Measurements from ENCODE around the gene TRMT112. TPM values are rescaled to one million over a fixed set of nuclear protein-coding genes. Genes with fewer than 3 reads are reported as not detected.
A peak's percentile ranks its signal among the peaks of the same experiment; 100 is the strongest.

Gene TRMT112
- total RNA-seq, 2 donors from 2014 or later, result 170 to 223 TPM

DNA sequence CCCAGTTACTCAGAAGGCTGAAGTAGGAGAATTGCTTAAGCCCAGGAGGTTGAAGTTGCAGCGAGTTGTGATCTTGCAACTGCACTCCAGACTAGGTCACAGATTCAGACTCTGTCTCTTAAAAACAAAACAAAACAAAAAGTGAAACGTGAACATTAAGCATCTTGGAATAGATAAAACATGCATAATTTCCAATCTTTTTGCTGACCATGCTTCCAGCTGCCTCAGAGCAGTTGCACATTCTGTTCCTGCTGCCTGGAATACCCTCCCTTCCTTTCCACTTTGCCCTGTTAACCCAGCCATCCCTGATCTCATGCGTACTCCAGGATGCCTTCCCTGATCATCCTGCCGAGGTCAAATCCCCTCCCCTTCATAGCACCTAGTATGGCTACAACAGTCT, 21.9 kb upstream of the TRMT112 start:
- no peak overlapping the region for H3K4me3 ChIP-seq
- intact Hi-C loops (cut with DNase I), result no loop called here
- 60 to 65% methylated on average over 4 of the region's 4 CpGs for WGBS, 2 donors
- ATAC-seq (no peak), DNase-seq (no peak)
- H3K9me3 ChIP-seq, result no peaks in the 10 kb centered on the region
- peaks cover 11% of the 10 kb centered on the region for H3K4me1 ChIP-seq
- H3K27ac ChIP-seq, result no peak overlapping the region
- H3K36me3 ChIP-seq (replicated peaks in 1 of 2; ENCODE audit: insufficient read depth in 1 of 2, low read depth in 2 of 2), result no peaks in the 10 kb centered on the region
- TF ChIP-seq, protein P1, sequence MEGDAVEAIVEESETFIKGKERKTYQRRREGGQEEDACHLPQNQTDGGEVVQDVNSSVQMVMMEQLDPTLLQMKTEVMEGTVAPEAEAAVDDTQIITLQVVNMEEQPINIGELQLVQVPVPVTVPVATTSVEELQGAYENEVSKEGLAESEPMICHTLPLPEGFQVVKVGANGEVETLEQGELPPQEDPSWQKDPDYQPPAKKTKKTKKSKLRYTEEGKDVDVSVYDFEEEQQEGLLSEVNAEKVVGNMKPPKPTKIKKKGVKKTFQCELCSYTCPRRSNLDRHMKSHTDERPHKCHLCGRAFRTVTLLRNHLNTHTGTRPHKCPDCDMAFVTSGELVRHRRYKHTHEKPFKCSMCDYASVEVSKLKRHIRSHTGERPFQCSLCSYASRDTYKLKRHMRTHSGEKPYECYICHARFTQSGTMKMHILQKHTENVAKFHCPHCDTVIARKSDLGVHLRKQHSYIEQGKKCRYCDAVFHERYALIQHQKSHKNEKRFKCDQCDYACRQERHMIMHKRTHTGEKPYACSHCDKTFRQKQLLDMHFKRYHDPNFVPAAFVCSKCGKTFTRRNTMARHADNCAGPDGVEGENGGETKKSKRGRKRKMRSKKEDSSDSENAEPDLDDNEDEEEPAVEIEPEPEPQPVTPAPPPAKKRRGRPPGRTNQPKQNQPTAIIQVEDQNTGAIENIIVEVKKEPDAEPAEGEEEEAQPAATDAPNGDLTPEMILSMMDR (IDR thresholded peaks at IDR 0.05), result no peak
- TF ChIP-seq POLR2A (IDR thresholded peaks at IDR 0.05), result no peak
- no peaks in the 10 kb centered on the region for H3K27me3 ChIP-seq

DNA sequence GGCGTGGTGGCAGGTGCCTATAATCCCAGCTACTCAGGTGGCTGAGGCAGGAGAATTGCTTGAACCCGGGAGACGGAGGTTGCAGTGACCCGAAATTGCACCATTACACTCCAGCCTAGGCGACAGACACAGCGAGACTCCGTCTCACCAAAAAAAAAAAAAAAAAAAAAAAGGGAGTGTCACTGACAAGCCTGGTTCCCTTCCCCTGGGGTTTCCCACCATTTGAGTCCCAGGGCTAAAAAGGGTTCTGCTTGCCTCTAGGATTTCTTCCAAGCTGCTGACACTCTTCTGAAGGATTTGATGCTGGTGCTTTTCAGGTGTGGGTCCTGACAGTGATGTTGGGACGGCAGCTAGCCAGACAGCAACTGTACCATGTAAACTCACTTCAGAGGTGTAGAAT, 21.4 kb upstream of the TRMT112 start:
- TF ChIP-seq, protein P1 (IDR thresholded peaks at IDR 0.05), result no peak
- no peak for TF ChIP-seq POLR2A (IDR thresholded peaks at IDR 0.05)
- H3K27ac ChIP-seq, result no peak overlapping the region
- no peak overlapping the region for H3K4me3 ChIP-seq
- intact Hi-C loops (cut with DNase I), result no loop called here
- H3K36me3 ChIP-seq (replicated peaks in 1 of 2; ENCODE audit: insufficient read depth in 1 of 2, low read depth in 2 of 2), result no peaks in the 10 kb centered on the region
- no peaks in the 10 kb centered on the region for H3K9me3 ChIP-seq
- no peak for ATAC-seq
- peaks cover 11% of the 10 kb centered on the region for H3K4me1 ChIP-seq
- 83 to 93% methylated on average over 7 to 8 of the region's 8 CpGs for WGBS, 2 donors
- H3K27me3 ChIP-seq, result no peaks in the 10 kb centered on the region
- no peak for DNase-seq

DNA sequence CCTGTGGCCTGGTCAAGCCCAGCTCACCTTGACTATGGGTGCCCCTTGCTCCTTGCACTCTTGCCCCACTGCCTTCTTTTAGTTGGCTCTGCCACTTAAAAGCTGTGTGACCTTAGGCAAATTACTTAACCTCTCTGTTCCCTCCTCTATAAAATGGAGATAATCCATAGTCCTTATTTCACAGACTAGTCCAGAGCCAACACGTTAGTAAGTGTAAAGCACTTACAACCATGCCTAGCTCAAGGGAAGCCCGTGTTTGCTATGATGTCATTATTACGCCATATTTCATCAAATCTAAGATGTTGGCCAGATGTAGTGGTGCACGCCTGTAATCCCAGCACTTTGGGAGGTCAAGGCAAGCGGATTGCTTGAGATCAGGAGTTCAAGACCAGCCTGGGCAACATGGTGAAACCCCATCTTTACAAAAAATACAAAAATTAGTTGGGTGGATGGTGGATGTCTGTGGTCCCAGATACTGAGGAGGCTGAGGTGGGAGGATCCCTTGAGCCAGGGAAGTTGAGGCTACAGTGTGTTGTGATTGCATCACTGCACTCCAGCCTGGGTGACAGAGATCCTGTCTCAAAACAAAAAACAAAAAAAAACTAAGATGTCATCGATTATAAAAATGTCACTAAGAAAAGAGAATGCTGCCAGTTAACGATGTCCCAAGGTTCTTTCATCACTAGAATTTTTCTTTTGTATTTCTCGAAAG, 20.3 kb upstream of the TRMT112 start:
- no peak for ATAC-seq
- Histone ChIP-seq H3K36me3 (replicated peaks in 1 of 2; ENCODE audit: insufficient read depth in 1 of 2, low read depth in 2 of 2) (no peaks in the 10 kb centered on the region), H3K9me3 (no peaks in the 10 kb centered on the region), H3K4me3 (no peak overlapping the region), H3K27ac (no peak overlapping the region), H3K4me1 (peaks cover 7% of the 10 kb centered on the region), H3K27me3 (no peaks in the 10 kb centered on the region)
- no peak for DNase-seq
- intact Hi-C loops (cut with DNase I), result no loop called here
- TF ChIP-seq, protein P1 (IDR thresholded peaks at IDR 0.05), result no peak
- no peak for TF ChIP-seq POLR2A (IDR thresholded peaks at IDR 0.05)
- 69 to 72% methylated on average over 8 of the region's 8 CpGs for WGBS, 2 donors

DNA sequence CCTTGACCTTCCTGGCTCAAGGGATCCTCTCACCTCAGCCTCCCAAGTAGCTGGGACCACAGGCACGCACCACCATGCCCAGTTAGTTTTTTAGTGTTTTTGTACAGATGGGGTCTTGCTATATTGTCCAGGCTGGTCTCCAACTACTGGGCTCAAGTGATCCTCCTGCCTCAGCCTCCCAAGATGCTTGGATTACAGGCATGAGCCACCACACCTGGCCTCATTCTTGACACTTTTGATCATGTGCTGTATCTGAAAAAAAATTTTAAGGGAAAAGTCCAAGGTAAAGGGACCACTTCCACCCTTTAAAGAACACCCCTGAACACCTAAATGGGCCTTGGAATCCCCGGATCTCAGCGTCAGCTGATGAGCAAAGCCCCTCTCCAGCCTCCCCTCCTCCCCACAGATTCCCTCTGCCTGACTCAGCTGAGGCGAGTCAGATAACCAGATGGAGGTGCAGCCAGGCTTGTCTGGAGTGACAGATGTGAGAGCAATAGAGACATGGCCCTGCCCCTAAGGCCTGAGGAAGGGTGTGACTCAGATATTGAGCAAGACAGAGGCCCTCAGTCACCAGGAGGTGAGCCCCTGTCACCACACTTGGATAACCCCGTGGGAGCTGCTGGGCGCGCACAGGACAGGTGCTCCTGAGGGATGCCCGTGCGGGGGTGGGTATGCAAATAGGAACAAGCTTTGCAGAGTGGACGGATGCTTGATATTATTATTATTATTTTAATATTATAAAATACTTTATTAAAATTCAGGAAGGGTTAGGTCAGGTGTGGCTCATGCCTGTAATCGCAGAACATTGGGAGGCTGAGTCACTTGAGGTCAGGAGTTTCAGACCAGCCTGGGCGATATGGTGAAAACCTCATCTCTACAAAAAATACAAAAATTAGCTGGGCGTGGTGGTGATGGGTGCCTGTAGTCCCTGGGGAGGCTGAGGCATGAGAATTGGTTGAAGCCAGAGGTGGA, 17.7 kb upstream of the TRMT112 start:
- H3K36me3 ChIP-seq (replicated peaks in 1 of 2; ENCODE audit: insufficient read depth in 1 of 2, low read depth in 2 of 2), result no peaks in the 10 kb centered on the region
- H3K4me3 ChIP-seq, result no peak overlapping the region
- H3K27me3 ChIP-seq, result no peaks in the 10 kb centered on the region
- DNase-seq, result peak; percentile 47 to 82 (median 74)
- peaks cover 15% of the 10 kb centered on the region for H3K4me1 ChIP-seq
- TF ChIP-seq, protein P1 (IDR thresholded peaks at IDR 0.05), result peak in 1 of 7 experiments; percentile 3
- TF ChIP-seq POLR2A (IDR thresholded peaks at IDR 0.05), result no peak
- no peaks in the 10 kb centered on the region for H3K9me3 ChIP-seq
- WGBS, 2 donors, result 43 to 47% methylated on average over 12 to 13 of the region's 13 CpGs
- H3K27ac ChIP-seq, result peak overlapping the region in 3 of 4 donors; percentile 28 to 61 (median 46)
- intact Hi-C loops (cut with DNase I), result no loop called here
- ATAC-seq, result peak; percentile 78

All from body of pancreas (tissue), 4 donors.